GM12878 (cell line): ENCODE data around the gene PTPRN2. TPM values are rescaled to one million over a fixed set of nuclear protein-coding genes. Genes with fewer than 3 reads are reported as not detected.
"Not testable (repeated sequence)": the region's sequence is repeated elsewhere in the genome, so short reads cannot be mapped to it uniquely, and the experiment has no call there.

ENCODE experiments used
- ATAC-seq: fragments of 200-7000 bp; cut with Tn5 transposase; 3 replicates; pipeline ENCODE4 v1.9.1; 2020; ENCODE audit warnings: mild to moderate bottlenecking, moderate library complexity
- BruUV-seq: library from RNA; stranded (reverse); fragments of 400-500 nt; replicated peaks from 2 replicates; lab custom pipeline; 2021; lab: Mats Ljungman, UMichigan
- CTCF ChIA-PET: fragments of 300-600 bp; sonication (Branson Sonifier 250); formaldehyde crosslinking; extraction: SDS; loops from one replicate; lab custom pipeline; 2021; ENCODE audit warnings: inconsistent platforms; lab: Yijun Ruan, JAX
- POLR2A ChIA-PET: fragments of 350-600 bp; formaldehyde crosslinking; extraction: SDS; loops from one replicate; lab custom pipeline; 2021; ENCODE audit warnings: inconsistent platforms; lab: Charles Lee
- RAD21 ChIA-PET: fragments of 300-600 bp; sonication (Branson Sonifier 250); formaldehyde crosslinking; loops from one replicate; lab custom pipeline; 2023; ENCODE audit warnings: antibody characterized with exemption; ENCODE audit not compliant: unreplicated experiment; lab: Charles Lee
- SMC1A ChIA-PET: fragments of 300-600 bp; sonication (Branson Sonifier 250); formaldehyde crosslinking; loops from one replicate; lab custom pipeline; 2023; ENCODE audit not compliant: unreplicated experiment, uncharacterized antibody; lab: Charles Lee
- DNase-seq: peaks from one replicate; pipeline ENCODE4 v3.0.0-alpha.2; 2011; ENCODE audit warnings: low read depth, low spot score
- FAIRE-seq: peaks from 3 replicates; lab custom pipeline; 2011; peaks lifted over from hg19 to GRCh38; lab: Jason Lieb, UNC
- H2AFZ ChIP-seq: 2 replicates; pipeline ENCODE4 v1.6.0; 2011; ENCODE audit warnings: low read depth, low read length, control low read depth; ENCODE audit not compliant: control insufficient read depth
- H3K27ac ChIP-seq: 2 replicates; pipeline ENCODE4 v1.5.1; 2011; ENCODE audit warnings: control low read depth; ENCODE audit not compliant: control insufficient read depth, insufficient read depth
- H3K27me3 ChIP-seq, 2 experiments: replicated peaks in 1 of 2; 2 replicates each; pipeline versions ENCODE4 v1.6.0 to v1.6.1; 2011; ENCODE audit warnings: low read length in 1 of 2; ENCODE audit not compliant: control insufficient read depth in 2 of 2, insufficient read depth in 2 of 2
- H3K36me3 ChIP-seq, 2 experiments: 2 replicates each; pipeline ENCODE4 v1.5.1; 2011; ENCODE audit warnings: low read length in 1 of 2; ENCODE audit not compliant: control insufficient read depth in 2 of 2, insufficient read depth in 2 of 2
- H3K4me1 ChIP-seq: 2 replicates; pipeline ENCODE4 v1.6.1; 2011; ENCODE audit warnings: mild to moderate bottlenecking, low read length, moderate library complexity, mixed read lengths; ENCODE audit not compliant: control insufficient read depth, insufficient read depth
- H3K4me2 ChIP-seq: 2 replicates; pipeline ENCODE4 v1.6.0; 2011; ENCODE audit warnings: control low read depth; ENCODE audit not compliant: control insufficient read depth, insufficient read depth
- H3K4me3 ChIP-seq: fragments of 200-600 bp; sonication (generic); 2 replicates; pipeline ENCODE4 v1.5.1; 2016
- H3K79me2 ChIP-seq: 2 replicates; pipeline ENCODE4 v1.6.0; 2011; ENCODE audit warnings: low read length; ENCODE audit not compliant: control insufficient read depth, insufficient read depth
- H3K9ac ChIP-seq: 2 replicates; pipeline ENCODE4 v1.8.0; 2011; ENCODE audit warnings: low read length, control low read depth, mixed read lengths; ENCODE audit not compliant: control insufficient read depth, insufficient read depth
- H3K9me3 ChIP-seq: replicated peaks from 3 replicates; pipeline ENCODE4 v1.5.1; 2011; ENCODE audit warnings: mild to moderate bottlenecking, low read length; ENCODE audit not compliant: control insufficient read depth, insufficient read depth
- H4K20me1 ChIP-seq: 2 replicates; pipeline ENCODE4 v1.6.0; 2011; ENCODE audit not compliant: control insufficient read depth, insufficient read depth
- CBFB ChIP-seq: IDR thresholded peaks from 2 replicates; pipeline ENCODE4 v1.6.1; 2016; ENCODE audit warnings: antibody characterized with exemption, low read depth
- NFIC ChIP-seq: IDR thresholded peaks from 2 replicates; pipeline ENCODE4 v1.6.1; 2012; ENCODE audit warnings: low read depth, mild to moderate bottlenecking, inconsistent platforms, low read length, moderate library complexity
- PAX8 ChIP-seq: fragments of 450-650 bp; IDR thresholded peaks from 2 replicates; pipeline ENCODE4 v1.6.1; 2017; ENCODE audit warnings: mild to moderate bottlenecking, moderate library complexity
- ZSCAN29 ChIP-seq: fragments of 450-650 bp; IDR thresholded peaks from 2 replicates; pipeline ENCODE4 v1.6.1; 2017; ENCODE audit warnings: mild to moderate bottlenecking, moderate library complexity
- WGBS: methylation state at CpG from one replicate; pipeline ENCODE4 v1.1.6; 2016; ENCODE audit warnings: low lambda C conversion rate; ENCODE audit not compliant: insufficient replicate concordance, insufficient coverage; ENCODE audit errors: missing lambda C conversion rate; 5-methylcytosine and 5-hydroxymethylcytosine counted together
- in situ Hi-C: fragments of 300-500 bp; cut with MboI; formaldehyde crosslinking; loops from 9 replicates; pipeline ENCODE4 v1.14.3; 2018; ENCODE audit warnings: mixed read lengths
- intact Hi-C: fragments of 100-400 bp; cut with micrococcal nuclease; formaldehyde crosslinking; loops from one replicate; pipeline ENCODE4 v1.14.2; 2022; ENCODE audit not compliant: unreplicated experiment
- polyA plus RNA-seq, 11 experiments: library from polyadenylated mRNA; depleted of rRNA in 4 of 11; unstranded in 6 of 11; stranded (reverse) in 5 of 11; fragments of >200 nt; fragmentation: Nextera tagmentation in 4 of 11; fragmentation: Illumina TruSeq in 1 of 11; extraction: Ambion mirVana in 4 of 11; extraction: Trizol in 1 of 11; gene quantifications; 1 replicate in 1 of 11; 2 replicates in 10 of 11; pipeline versions ENCODE4 v1.2.1 to v1.2.3, GENCODE V29; 2011 to 2016; ENCODE audit warnings: inconsistent platforms in 2 of 11, missing spikeins in 2 of 11, low read depth in 1 of 11
- total RNA-seq, 4 experiments: library from RNA; depleted of rRNA in 3 of 4; stranded (reverse); fragments of >200 nt in 3 of 4; fragmentation: Illumina TruSeq in 1 of 4; extraction: Trizol in 1 of 4; gene quantifications; 2 replicates each; pipeline versions ENCODE4 v1.2.1 to v1.2.3, GENCODE V29; 2013 to 2021
- TF ChIP-seq, protein P1 (sequence below): IDR thresholded peaks from 2 replicates; pipeline ENCODE4 v1.6.1; 2012; ENCODE audit warnings: low read depth, low read length, improper control_type of control experiment

The PTPRN2 gene
- total and polyA plus RNA-seq, 10 of the 15 experiments (the other 5 are each of a cell fraction or from before 2014, with no cell fraction given), result 5.4 TPM; not detected in 9

GRCh38 chr7:158377800-158378623 lies 209.6 kb downstream of the PTPRN2 start (continued):
- TF ChIP-seq, protein P1, sequence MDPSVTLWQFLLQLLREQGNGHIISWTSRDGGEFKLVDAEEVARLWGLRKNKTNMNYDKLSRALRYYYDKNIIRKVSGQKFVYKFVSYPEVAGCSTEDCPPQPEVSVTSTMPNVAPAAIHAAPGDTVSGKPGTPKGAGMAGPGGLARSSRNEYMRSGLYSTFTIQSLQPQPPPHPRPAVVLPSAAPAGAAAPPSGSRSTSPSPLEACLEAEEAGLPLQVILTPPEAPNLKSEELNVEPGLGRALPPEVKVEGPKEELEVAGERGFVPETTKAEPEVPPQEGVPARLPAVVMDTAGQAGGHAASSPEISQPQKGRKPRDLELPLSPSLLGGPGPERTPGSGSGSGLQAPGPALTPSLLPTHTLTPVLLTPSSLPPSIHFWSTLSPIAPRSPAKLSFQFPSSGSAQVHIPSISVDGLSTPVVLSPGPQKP, result no peak
- no peak for TF ChIP-seq CBFB
- TF ChIP-seq PAX8, result no peak
- TF ChIP-seq ZSCAN29, result no peak
- TF ChIP-seq NFIC, result no peak

- H2AFZ ChIP-seq, H3K79me2 ChIP-seq, SMC1A ChIA-PET, RAD21 ChIA-PET, H3K9me3 ChIP-seq, DNase-seq, H3K4me1 ChIP-seq, H3K4me2 ChIP-seq, intact Hi-C loops, CTCF ChIA-PET, BruUV-seq, H3K4me3 ChIP-seq, H3K27me3 ChIP-seq, H3K27ac ChIP-seq, H3K9ac ChIP-seq, ATAC-seq, H3K36me3 ChIP-seq, POLR2A ChIA-PET, in situ Hi-C loops, H4K20me1 ChIP-seq, FAIRE-seq: not testable (repeated sequence)
- WGBS, result no CpG with 5 or more reads among the region's 12 CpGs
Measured at GRCh38 chr7:158376839-158377186, 210.8 kb downstream of the PTPRN2 start.

GRCh38 chr7:158376146-158376838 lies 211.3 kb downstream of the PTPRN2 start:
- SMC1A ChIA-PET, H4K20me1 ChIP-seq, H3K4me1 ChIP-seq, H3K9ac ChIP-seq, in situ Hi-C loops, H3K4me3 ChIP-seq, POLR2A ChIA-PET, DNase-seq, H3K27ac ChIP-seq, H3K79me2 ChIP-seq, H3K4me2 ChIP-seq, ATAC-seq, H3K36me3 ChIP-seq, intact Hi-C loops, H3K27me3 ChIP-seq, FAIRE-seq, BruUV-seq, H2AFZ ChIP-seq, H3K9me3 ChIP-seq, CTCF ChIA-PET, RAD21 ChIA-PET: not testable (repeated sequence)
- WGBS, result 9% methylated on average over 22 of the region's 23 CpGs
